ENCODE data around the gene GAL3ST3.

Gene GAL3ST3

GRCh38 chr11:66071381-66071801 lies 22.4 kb upstream of the GAL3ST3 start:
- no peak for TF ChIP-seq CTCF (IDR thresholded peaks at IDR 0.05)
- Histone ChIP-seq H3K27me3 (no peaks in the 10 kb centered on the region), H3K36me3 (peaks cover 40% of the 10 kb centered on the region), H3K4me3 (ENCODE audit: low read depth in 1 of 2, low read length in 1 of 2) (peak overlapping the region; percentile 74 to 91), H3K9me3 (no peaks in the 10 kb centered on the region), H3K27ac (peak overlapping the region; percentile 99), H3K4me1 (ENCODE audit: control insufficient read depth in 1 of 2, insufficient read depth in 1 of 2, low read depth in 1 of 2, low read length in 1 of 2) (peaks cover 40 to 42% of the 10 kb centered on the region in 2 experiments)

- Histone ChIP-seq H3K27me3 (no peaks in the 10 kb centered on the region), H3K27ac (peak overlapping the region; percentile 99), H3K36me3 (peaks cover 40% of the 10 kb centered on the region), H3K4me1 (ENCODE audit: control insufficient read depth in 1 of 2, insufficient read depth in 1 of 2, low read depth in 1 of 2, low read length in 1 of 2) (peaks cover 40 to 42% of the 10 kb centered on the region in 2 experiments), H3K4me3 (ENCODE audit: low read depth in 1 of 2, low read length in 1 of 2) (peak overlapping the region; percentile 74 to 91), H3K9me3 (no peaks in the 10 kb centered on the region)
- no peak for TF ChIP-seq CTCF (IDR thresholded peaks at IDR 0.05)
Measured at GRCh38 chr11:66070604-66071380, 21.8 kb upstream of the GAL3ST3 start.

GRCh38 chr11:66069715-66070603 lies 21.0 kb upstream of the GAL3ST3 start, which contains the start of gene PACS1:
Gene PACS1 (plus strand): TSS chr11:66070272. CDS start chr11:66070487, 215 bp downstream.
- H3K27ac ChIP-seq, result peak within 1 kb of the TSS; percentile 99
- no peak for TF ChIP-seq CTCF (IDR thresholded peaks at IDR 0.05)
- H3K36me3 ChIP-seq, result peaks cover 38% of the 10 kb centered on the region
- H3K4me3 ChIP-seq (ENCODE audit: low read depth in 1 of 2, low read length in 1 of 2), result peak within 1 kb of the TSS; percentile 74 to 91
- H3K9me3 ChIP-seq, result no peaks in the 10 kb centered on the region
- no peaks in the 10 kb centered on the region for H3K27me3 ChIP-seq
- peaks cover 40 to 42% of the 10 kb centered on the region in 2 experiments for H3K4me1 ChIP-seq (ENCODE audit: control insufficient read depth in 1 of 2, insufficient read depth in 1 of 2, low read depth in 1 of 2, low read length in 1 of 2)

GRCh38 chr11:66068923-66069714 lies 20.2 kb upstream of the GAL3ST3 start:
- Histone ChIP-seq H3K9me3 (no peaks in the 10 kb centered on the region), H3K4me1 (ENCODE audit: control insufficient read depth in 1 of 2, insufficient read depth in 1 of 2, low read depth in 1 of 2, low read length in 1 of 2) (peaks cover 40 to 42% of the 10 kb centered on the region in 2 experiments), H3K4me3 (ENCODE audit: low read depth in 1 of 2, low read length in 1 of 2) (peak overlapping the region; percentile 74 to 78), H3K27ac (peak overlapping the region; percentile 99), H3K27me3 (no peaks in the 10 kb centered on the region), H3K36me3 (peaks cover 39% of the 10 kb centered on the region)
- peak; percentile 27 for TF ChIP-seq CTCF (IDR thresholded peaks at IDR 0.05)
